HEK293 (cell line): ENCODE measurements around the gene MYBBP1A.

Source experiments
- BCL6B ChIP-seq: fragments of 450-650 bp; formaldehyde crosslinking; IDR thresholded peaks from 2 replicates; pipeline ENCODE4 v1.5.1; 2017; ENCODE audit warnings: missing biosample characterization, missing genetic modification characterization
- GLI2 ChIP-seq: fragments of 450-650 bp; formaldehyde crosslinking; IDR thresholded peaks from 2 replicates; pipeline ENCODE4; 2017; ENCODE audit warnings: missing biosample characterization, missing genetic modification characterization, low read depth, borderline replicate concordance
- MEIS1 ChIP-seq: sonication (generic); formaldehyde crosslinking; IDR thresholded peaks from 2 replicates; pipeline ENCODE4 v1.8.1; 2022; ENCODE audit warnings: missing genetic modification reagents, mild to moderate bottlenecking, borderline replicate concordance
- MYNN ChIP-seq: fragments of 450-650 bp; formaldehyde crosslinking; IDR thresholded peaks from 2 replicates; pipeline ENCODE4 v1.5.1; 2016; ENCODE audit warnings: missing biosample characterization, missing genetic modification characterization, borderline replicate concordance
- ZBTB11 ChIP-seq: fragments of 450-650 bp; formaldehyde crosslinking; conservative IDR thresholded peaks from 2 replicates; pipeline ENCODE4 v1.5.1; 2016; ENCODE audit warnings: low read depth, missing biosample characterization, missing genetic modification characterization
- ZBTB44 ChIP-seq: fragments of 450-650 bp; IDR thresholded peaks from 2 replicates; pipeline ENCODE4 v1.5.1; 2018; ENCODE audit warnings: missing biosample characterization, mild to moderate bottlenecking, missing genetic modification characterization
- ZBTB8A ChIP-seq: fragments of 450-650 bp; formaldehyde crosslinking; IDR thresholded peaks from 2 replicates; pipeline ENCODE4 v1.5.1; 2016; ENCODE audit warnings: missing biosample characterization, missing genetic modification characterization
- ZFP69B ChIP-seq: fragments of 450-650 bp; formaldehyde crosslinking; IDR thresholded peaks from 2 replicates; pipeline ENCODE4 v1.5.1; 2016; ENCODE audit warnings: missing biosample characterization, missing genetic modification characterization
- ZNF112 ChIP-seq: fragments of 450-650 bp; formaldehyde crosslinking; IDR thresholded peaks from 2 replicates; pipeline ENCODE4 v1.5.0; 2017; ENCODE audit warnings: missing biosample characterization, missing genetic modification characterization
- ZNF148 ChIP-seq: fragments of 450-650 bp; formaldehyde crosslinking; IDR thresholded peaks from 2 replicates; pipeline ENCODE4 v1.5.0; 2017; ENCODE audit warnings: missing biosample characterization, missing genetic modification characterization, borderline replicate concordance
- ZNF169 ChIP-seq: fragments of 450-650 bp; formaldehyde crosslinking; IDR thresholded peaks from 2 replicates; pipeline ENCODE4 v1.5.1; 2016; ENCODE audit warnings: missing biosample characterization, missing genetic modification characterization
- ZNF23 ChIP-seq: fragments of 450-650 bp; formaldehyde crosslinking; IDR thresholded peaks from 2 replicates; pipeline ENCODE4 v1.5.1; 2016; ENCODE audit warnings: missing biosample characterization, missing genetic modification characterization, borderline replicate concordance
- ZNF248 ChIP-seq: fragments of 450-650 bp; formaldehyde crosslinking; IDR thresholded peaks from 2 replicates; pipeline ENCODE4 v1.5.1; 2017; ENCODE audit warnings: missing biosample characterization, missing genetic modification characterization
- ZNF280C ChIP-seq: fragments of 450-650 bp; formaldehyde crosslinking; IDR thresholded peaks from 2 replicates; pipeline ENCODE4 v1.5.1; 2016; ENCODE audit warnings: missing biosample characterization, missing genetic modification characterization
- ZNF335 ChIP-seq: fragments of 450-650 bp; formaldehyde crosslinking; conservative IDR thresholded peaks from 2 replicates; pipeline ENCODE4 v1.5.1; 2016; ENCODE audit warnings: missing biosample characterization, missing genetic modification characterization
- ZNF341 ChIP-seq: fragments of 450-650 bp; formaldehyde crosslinking; IDR thresholded peaks from 2 replicates; pipeline ENCODE4; 2016; ENCODE audit warnings: low read depth, missing biosample characterization, missing genetic modification characterization
- ZNF488 ChIP-seq: fragments of 450-650 bp; formaldehyde crosslinking; IDR thresholded peaks from 2 replicates; pipeline ENCODE4 v1.5.1; 2016; ENCODE audit warnings: missing biosample characterization, missing genetic modification characterization
- ZNF530 ChIP-seq: fragments of 450-650 bp; formaldehyde crosslinking; IDR thresholded peaks from 2 replicates; pipeline ENCODE4 v1.5.1; 2016; ENCODE audit warnings: low read depth, missing biosample characterization, missing genetic modification characterization
- ZNF549 ChIP-seq: fragments of 450-650 bp; IDR thresholded peaks from 2 replicates; pipeline ENCODE4 v1.5.1; 2018; ENCODE audit warnings: missing biosample characterization, missing genetic modification characterization, mild to moderate bottlenecking, inconsistent platforms, moderate library complexity
- ZNF561 ChIP-seq: fragments of 450-650 bp; IDR thresholded peaks from 2 replicates; pipeline ENCODE4 v1.5.1; 2018; ENCODE audit warnings: missing biosample characterization, missing genetic modification characterization, borderline replicate concordance
- ZNF585B ChIP-seq: fragments of 450-650 bp; formaldehyde crosslinking; IDR thresholded peaks from 2 replicates; pipeline ENCODE4 v1.5.1; 2016; ENCODE audit warnings: missing biosample characterization, missing genetic modification characterization
- ZNF596 ChIP-seq: fragments of 450-650 bp; IDR thresholded peaks from 2 replicates; pipeline ENCODE4 v1.5.0; 2018; ENCODE audit warnings: missing biosample characterization, mild to moderate bottlenecking, missing genetic modification characterization, moderate library complexity
- ZNF610 ChIP-seq: fragments of 450-650 bp; formaldehyde crosslinking; IDR thresholded peaks from 2 replicates; pipeline ENCODE4 v1.5.1; 2016; ENCODE audit warnings: missing biosample characterization, missing genetic modification characterization, borderline replicate concordance
- ZNF843 ChIP-seq: fragments of 450-650 bp; formaldehyde crosslinking; IDR thresholded peaks from 2 replicates; pipeline ENCODE4 v1.5.1; 2016; ENCODE audit warnings: missing biosample characterization, missing genetic modification characterization
- ZSCAN16 ChIP-seq: fragments of 450-650 bp; formaldehyde crosslinking; IDR thresholded peaks from 2 replicates; pipeline ENCODE4 v1.5.1; 2016; ENCODE audit warnings: missing biosample characterization, missing genetic modification characterization
- ZSCAN4 ChIP-seq: fragments of 450-650 bp; formaldehyde crosslinking; IDR thresholded peaks from 2 replicates; pipeline ENCODE4 v1.5.1; 2017; ENCODE audit warnings: missing biosample characterization, missing genetic modification characterization

MYBBP1A gene

GRCh38 chr17:4599505-4600281 lies 44.5 kb upstream of the MYBBP1A start (continued):
- TF ChIP-seq ZFP69B (tag by site-specific recombination), result peak; percentile 85
- TF ChIP-seq GLI2 (tag by site-specific recombination), result no peak
- TF ChIP-seq MEIS1 (CRISPR knock-in tag), result no peak
- no peak for TF ChIP-seq ZNF610 (tag by site-specific recombination)
- TF ChIP-seq ZNF596 (tag by site-specific recombination), result no peak
- TF ChIP-seq ZNF23 (tag by site-specific recombination), result no peak
- TF ChIP-seq BCL6B (tag by site-specific recombination), result no peak
- no peak for TF ChIP-seq ZBTB8A (tag by site-specific recombination)
- TF ChIP-seq ZNF148, result no peak
- TF ChIP-seq ZBTB11 (tag by site-specific recombination), result no peak
- TF ChIP-seq ZNF549 (tag by site-specific recombination), result no peak
- peak; percentile 82 for TF ChIP-seq ZNF335 (tag by site-specific recombination)
- no peak for TF ChIP-seq ZNF530
- 0 out of 2 replicates have a peak, but pooled peaks have one; percentile 13 for TF ChIP-seq ZNF561 (tag by site-specific recombination)
- no peak for TF ChIP-seq ZNF488 (tag by site-specific recombination)
- TF ChIP-seq ZNF280C (tag by site-specific recombination), result no peak
- no peak for TF ChIP-seq ZBTB44 (tag by site-specific recombination)
- TF ChIP-seq ZNF585B (tag by site-specific recombination), result no peak
- no peak for TF ChIP-seq ZSCAN4
- no peak for TF ChIP-seq MYNN (tag by site-specific recombination)
- TF ChIP-seq ZNF341 (tag by site-specific recombination), result peak; percentile 66
- no peak for TF ChIP-seq ZNF843 (tag by site-specific recombination)
- no peak for TF ChIP-seq ZSCAN16 (tag by site-specific recombination)
- TF ChIP-seq ZNF169 (tag by site-specific recombination), result no peak
- no peak for TF ChIP-seq ZNF112 (tag by site-specific recombination)
- TF ChIP-seq ZNF248 (tag by site-specific recombination), result no peak
